B cell (primary cell): ENCODE measurements around the gene IGF1R. TPM values are rescaled to one million over a fixed set of nuclear protein-coding genes. Genes with fewer than 3 reads are reported as not detected.

Experiments
- ATAC-seq: fragments of 200-7000 bp; cut with Tn5 transposase; one replicate; pipeline ENCODE4 v1.10.0; 2021; ENCODE audit warnings: low read depth, mild to moderate bottlenecking, moderate number of reproducible peaks, moderate library complexity
- CTCF ChIA-PET: fragments of 350-600 bp; sonication (Branson Sonifier 250); formaldehyde crosslinking; loops from one replicate; lab custom pipeline; 2021; ENCODE audit warnings: antibody characterized with exemption, inconsistent platforms; lab: Charles Lee
- POLR2A ChIA-PET: fragments of 350-600 bp; sonication (Branson Sonifier 250); formaldehyde crosslinking; loops from one replicate; lab custom pipeline; 2021; ENCODE audit warnings: antibody characterized with exemption; lab: Charles Lee
- DNase-seq: peaks from one replicate; pipeline ENCODE4 v3.0.0; 2013
- H2AFZ ChIP-seq: 2 replicates; pipeline ENCODE4 v1.6.1; 2012; ENCODE audit warnings: mild to moderate bottlenecking, low read depth, low read length; ENCODE audit not compliant: insufficient read depth, poor library complexity, severe bottlenecking
- H3K27ac ChIP-seq, 2 donors: 1 replicate in 1 of 2; 2 replicates in 1 of 2; pipeline ENCODE4 v1.5.1; 2012 to 2013; ENCODE audit warnings: low read length in 2 of 2, mild to moderate bottlenecking in 2 of 2, moderate library complexity in 1 of 2
- H3K27me3 ChIP-seq, 4 experiments: fragments of 200-600 bp in 1 of 4; sonication (generic) in 1 of 4; replicated peaks in 1 of 4; 1 replicate in 2 of 4; 2 replicates in 2 of 4; pipeline versions ENCODE4 v1.6.1 to v1.7.0; 2013 to 2016; ENCODE audit warnings: low read length in 3 of 4, mild to moderate bottlenecking in 2 of 4, mixed read lengths in 1 of 4, moderate library complexity in 1 of 4; ENCODE audit not compliant: insufficient read depth in 4 of 4, control insufficient read depth in 3 of 4; ENCODE audit errors: control extremely low read depth in 1 of 4
- H3K36me3 ChIP-seq, 2 experiments: replicated peaks in 1 of 2; 1 replicate in 1 of 2; 2 replicates in 1 of 2; pipeline versions ENCODE4 v1.6.1 to v1.7.1; 2013; ENCODE audit warnings: low read length in 1 of 2; ENCODE audit not compliant: insufficient read depth in 2 of 2, control insufficient read depth in 1 of 2; ENCODE audit errors: control extremely low read depth in 1 of 2, extremely low read depth in 1 of 2
- H3K4me1 ChIP-seq, 2 donors: fragments of 200-600 bp in 1 of 2; sonication (generic) in 1 of 2; 1 replicate in 1 of 2; 2 replicates in 1 of 2; pipeline versions ENCODE4 v1.5.1 to v1.6.1; 2013 to 2017; ENCODE audit warnings: low read length in 2 of 2; ENCODE audit not compliant: control insufficient read depth in 2 of 2, insufficient read depth in 2 of 2
- H3K4me2 ChIP-seq: replicated peaks from 2 replicates; pipeline ENCODE3; 2012; ENCODE audit warnings: mild to moderate bottlenecking, low read depth, low read length; ENCODE audit not compliant: poor library complexity, severe bottlenecking
- H3K4me3 ChIP-seq, 5 experiments: fragments of 200-600 bp in 1 of 5; sonication (generic) in 1 of 5; 1 replicate in 3 of 5; 2 replicates in 2 of 5; pipeline versions ENCODE4 v1.5.1 to v1.7.0; 2011 to 2016; ENCODE audit warnings: low read length in 4 of 5, mild to moderate bottlenecking in 4 of 5, low read depth in 2 of 5, control low read depth in 1 of 5, moderate library complexity in 1 of 5; ENCODE audit not compliant: insufficient read depth in 1 of 5; ENCODE audit errors: control extremely low read depth in 1 of 5, extremely low read depth in 1 of 5
- H3K79me2 ChIP-seq: fragments of 200-600 bp; sonication (generic); one replicate; pipeline ENCODE4 v1.6.0; 2016; ENCODE audit warnings: low read length; ENCODE audit not compliant: control insufficient read depth, insufficient read depth
- H3K9ac ChIP-seq: fragments of 200-600 bp; sonication (generic); 2 replicates; pipeline ENCODE4 v1.6.1; 2017; ENCODE audit warnings: mild to moderate bottlenecking, low read length, moderate library complexity
- H3K9me3 ChIP-seq, 3 donors: one replicate each; pipeline versions ENCODE4 v1.6.1 to v1.7.1; 2013; ENCODE audit warnings: low read length in 2 of 3; ENCODE audit not compliant: control insufficient read depth in 2 of 3, insufficient read depth in 1 of 3; ENCODE audit errors: control extremely low read depth in 1 of 3
- H4K20me1 ChIP-seq: 2 replicates; pipeline ENCODE4 v1.6.0; 2012; ENCODE audit warnings: mild to moderate bottlenecking, low read length; ENCODE audit not compliant: insufficient read depth, control insufficient read depth, poor library complexity, severe bottlenecking
- H3K27ac Mint-ChIP-seq: one replicate; pipeline ENCODE4 v1.8.0; 2021; ENCODE audit warnings: mixed read lengths
- H3K27me3 Mint-ChIP-seq: one replicate; pipeline ENCODE4 v1.8.0; 2021; ENCODE audit warnings: mixed read lengths
- H3K4me1 Mint-ChIP-seq: one replicate; pipeline ENCODE4 v1.8.0; 2021; ENCODE audit warnings: mixed read lengths
- H3K4me3 Mint-ChIP-seq: one replicate; pipeline ENCODE4 v1.8.0; 2021; ENCODE audit warnings: mixed read lengths
- H3K9me3 Mint-ChIP-seq: one replicate; pipeline ENCODE4 v1.8.0; 2022; ENCODE audit warnings: mixed read lengths; ENCODE audit not compliant: insufficient read depth
- CTCF ChIP-seq: fragments of 200-600 bp; IDR thresholded peaks from one replicate; pipeline ENCODE4 v1.8.0; 2022; ENCODE audit warnings: antibody characterized with exemption, mild to moderate bottlenecking
- EZH2 ChIP-seq: IDR thresholded peaks from 2 replicates; pipeline ENCODE4 v1.6.1; 2012; ENCODE audit warnings: borderline replicate concordance, low read depth, mild to moderate bottlenecking, moderate library complexity, low read length; ENCODE audit not compliant: insufficient read depth, poor library complexity, severe bottlenecking
- WGBS: methylation state at CpG from one replicate; pipeline ENCODE4 v1.1.5; 2013; ENCODE audit warnings: missing lambda C conversion rate; ENCODE audit not compliant: insufficient coverage; 5-methylcytosine and 5-hydroxymethylcytosine counted together
- intact Hi-C: fragments of 100-400 bp; cut with micrococcal nuclease; formaldehyde crosslinking; loops from one replicate; pipeline ENCODE4 v1.10.0; 2022
- polyA plus RNA-seq: library from polyadenylated mRNA; depleted of rRNA; stranded (reverse); fragments of >200 nt; gene quantifications from 2 replicates; pipeline ENCODE4 v1.2.3, GENCODE V29; 2012
- total RNA-seq, 2 donors: library from RNA; stranded (reverse); fragments of 120-200 nt in 1 of 2; gene quantifications; 1 replicate in 1 of 2; 2 replicates in 1 of 2; pipeline versions ENCODE4 v1.2.3 to v1.2.4, GENCODE V29; 2013 to 2022

IGF1R gene
- total and polyA plus RNA-seq, 2 donors (not counting 1 experiment from before 2014, with no cell fraction given) = 5.4 to 23.1 TPM

GRCh38 chr15:98948456-98948855 is 300.1 kb downstream of the IGF1R start:
- TF ChIP-seq EZH2 (no peak), CTCF (no peak)
- Histone ChIP-seq H3K4me3 (no peak overlapping the region), H3K27ac (no peak overlapping the region), H3K36me3 (peaks cover 0 to 8% of the 10 kb centered on the region in 2 experiments), H3K79me2 (no peaks in the 10 kb centered on the region), H3K4me1 (no peaks in the 10 kb centered on the region), H3K9ac (no peak overlapping the region), H2AFZ (no peak overlapping the region), H3K4me2 (no peak overlapping the region), H3K9me3 (no peaks in the 10 kb centered on the region), H3K27me3 (no peaks in the 10 kb centered on the region), H4K20me1 (no peaks in the 10 kb centered on the region)
- ATAC-seq (no peak), DNase-seq (no peak)
- Mint-ChIP-seq H3K27ac (no peak overlapping the region), H3K4me3 (no peak overlapping the region), H3K27me3 (no peaks in the 10 kb centered on the region), H3K9me3 (no peaks in the 10 kb centered on the region), H3K4me1 (no peaks in the 10 kb centered on the region)
- CTCF ChIA-PET = no interaction called here
- intact Hi-C loops = no loop called here
- 90% methylated on average over 11 of the region's 13 CpGs for WGBS
- POLR2A ChIA-PET = no interaction called here

DNA sequence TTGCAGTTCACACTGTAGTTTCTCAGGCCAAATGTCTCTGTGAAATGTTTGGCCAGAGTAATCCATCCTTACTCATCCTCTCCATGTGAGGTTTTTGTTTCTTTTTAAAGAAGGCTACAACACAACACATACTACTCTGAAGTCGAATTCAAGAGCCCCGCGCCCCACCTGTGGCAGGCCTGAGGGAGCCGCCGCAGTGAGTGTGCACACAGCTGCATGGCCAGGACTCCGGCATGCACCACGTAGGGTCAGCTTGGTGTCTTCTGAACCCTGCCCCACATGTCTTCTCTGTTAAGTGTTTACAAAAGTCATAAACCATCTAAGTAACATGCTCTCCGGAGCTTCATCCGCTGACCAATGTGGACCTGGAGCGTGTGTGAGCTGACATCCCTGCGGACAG is 300.6 kb downstream of the IGF1R start:
- Histone ChIP-seq H4K20me1 (no peaks in the 10 kb centered on the region), H3K27me3 (no peaks in the 10 kb centered on the region), H3K4me2 (no peak overlapping the region), H3K9me3 (no peaks in the 10 kb centered on the region), H3K27ac (no peak overlapping the region), H2AFZ (no peak overlapping the region), H3K4me1 (no peaks in the 10 kb centered on the region), H3K9ac (no peak overlapping the region), H3K36me3 (peaks cover 0 to 9% of the 10 kb centered on the region in 2 experiments), H3K4me3 (no peak overlapping the region), H3K79me2 (no peaks in the 10 kb centered on the region)
- DNase-seq (no peak), ATAC-seq (no peak)
- Mint-ChIP-seq H3K9me3 (no peaks in the 10 kb centered on the region), H3K4me1 (no peaks in the 10 kb centered on the region), H3K27ac (no peak overlapping the region), H3K27me3 (no peaks in the 10 kb centered on the region), H3K4me3 (no peak overlapping the region)
- CTCF ChIA-PET = no interaction called here
- intact Hi-C loops = no loop called here
- TF ChIP-seq CTCF (no peak), EZH2 (no peak)
- WGBS = 86% methylated on average over 7 of the region's 11 CpGs
- POLR2A ChIA-PET = no interaction called here
